Fibroblast of pulmonary artery (primary cell): ENCODE results near the gene NRG2.

Experiments
- DNase-seq: peaks from one replicate; pipeline ENCODE4 v3.0.0-alpha.2; 2010; ENCODE audit warnings: low read depth
- H3K4me3 ChIP-seq: replicated peaks from 2 replicates; pipeline ENCODE4 v1.5.1; 2011; ENCODE audit warnings: low read depth, mild to moderate bottlenecking, control low read depth, low read length, moderate library complexity
- TF ChIP-seq, protein P1 (sequence below): IDR thresholded peaks from 2 replicates; pipeline ENCODE4 v1.5.1; 2011; ENCODE audit warnings: mild to moderate bottlenecking, control low read depth, low read length, inconsistent platforms; ENCODE audit errors: missing control alignments

The NRG2 gene

DNA sequence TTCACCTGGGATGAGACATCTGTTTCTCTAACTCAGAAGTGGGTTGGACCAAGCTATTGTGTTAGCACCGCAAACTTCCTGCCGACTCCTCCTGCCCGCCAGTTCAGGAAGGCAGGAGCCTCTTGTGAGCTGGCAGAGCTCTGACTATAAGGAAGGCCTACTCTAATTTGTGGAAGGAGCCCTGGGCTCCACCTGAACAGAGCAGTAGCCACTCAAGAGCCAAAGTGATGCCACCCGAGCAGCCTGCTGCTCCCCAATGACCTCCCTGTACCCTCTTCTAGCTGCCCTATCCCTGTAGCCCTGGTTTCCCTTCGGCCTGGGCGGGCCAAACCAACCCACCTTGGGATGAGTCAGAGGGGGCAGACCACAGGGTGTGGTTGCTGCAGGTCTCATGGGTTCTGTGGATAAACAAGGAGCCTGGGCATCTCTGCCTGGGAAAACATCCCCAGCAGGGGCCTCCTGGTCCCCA, 165.9 kb downstream of the NRG2 start:
- no peak overlapping the region for H3K4me3 ChIP-seq
- TF ChIP-seq, protein P1, sequence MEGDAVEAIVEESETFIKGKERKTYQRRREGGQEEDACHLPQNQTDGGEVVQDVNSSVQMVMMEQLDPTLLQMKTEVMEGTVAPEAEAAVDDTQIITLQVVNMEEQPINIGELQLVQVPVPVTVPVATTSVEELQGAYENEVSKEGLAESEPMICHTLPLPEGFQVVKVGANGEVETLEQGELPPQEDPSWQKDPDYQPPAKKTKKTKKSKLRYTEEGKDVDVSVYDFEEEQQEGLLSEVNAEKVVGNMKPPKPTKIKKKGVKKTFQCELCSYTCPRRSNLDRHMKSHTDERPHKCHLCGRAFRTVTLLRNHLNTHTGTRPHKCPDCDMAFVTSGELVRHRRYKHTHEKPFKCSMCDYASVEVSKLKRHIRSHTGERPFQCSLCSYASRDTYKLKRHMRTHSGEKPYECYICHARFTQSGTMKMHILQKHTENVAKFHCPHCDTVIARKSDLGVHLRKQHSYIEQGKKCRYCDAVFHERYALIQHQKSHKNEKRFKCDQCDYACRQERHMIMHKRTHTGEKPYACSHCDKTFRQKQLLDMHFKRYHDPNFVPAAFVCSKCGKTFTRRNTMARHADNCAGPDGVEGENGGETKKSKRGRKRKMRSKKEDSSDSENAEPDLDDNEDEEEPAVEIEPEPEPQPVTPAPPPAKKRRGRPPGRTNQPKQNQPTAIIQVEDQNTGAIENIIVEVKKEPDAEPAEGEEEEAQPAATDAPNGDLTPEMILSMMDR = no peak
- DNase-seq = no peak

DNA sequence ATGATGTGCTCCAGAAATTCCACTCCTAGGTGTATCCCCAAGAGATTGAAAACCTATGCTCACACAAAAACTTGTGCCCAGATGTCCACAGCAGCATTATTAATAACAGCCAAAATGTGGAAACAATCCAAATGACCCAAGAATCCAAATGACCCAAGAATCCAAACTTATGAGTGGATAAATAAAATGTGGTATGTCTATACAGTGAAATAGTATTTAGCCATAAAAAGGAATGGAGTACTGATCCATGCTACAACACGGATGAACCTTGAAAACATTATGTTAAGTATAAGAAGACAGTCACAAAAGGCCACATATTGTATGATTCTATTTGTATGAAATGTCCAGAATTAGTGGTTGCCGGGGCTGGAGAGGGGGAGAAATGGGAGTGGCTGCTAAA, 167.1 kb downstream of the NRG2 start:
- no peak overlapping the region for H3K4me3 ChIP-seq
- no peak for DNase-seq
- TF ChIP-seq, protein P1 = no peak

DNA sequence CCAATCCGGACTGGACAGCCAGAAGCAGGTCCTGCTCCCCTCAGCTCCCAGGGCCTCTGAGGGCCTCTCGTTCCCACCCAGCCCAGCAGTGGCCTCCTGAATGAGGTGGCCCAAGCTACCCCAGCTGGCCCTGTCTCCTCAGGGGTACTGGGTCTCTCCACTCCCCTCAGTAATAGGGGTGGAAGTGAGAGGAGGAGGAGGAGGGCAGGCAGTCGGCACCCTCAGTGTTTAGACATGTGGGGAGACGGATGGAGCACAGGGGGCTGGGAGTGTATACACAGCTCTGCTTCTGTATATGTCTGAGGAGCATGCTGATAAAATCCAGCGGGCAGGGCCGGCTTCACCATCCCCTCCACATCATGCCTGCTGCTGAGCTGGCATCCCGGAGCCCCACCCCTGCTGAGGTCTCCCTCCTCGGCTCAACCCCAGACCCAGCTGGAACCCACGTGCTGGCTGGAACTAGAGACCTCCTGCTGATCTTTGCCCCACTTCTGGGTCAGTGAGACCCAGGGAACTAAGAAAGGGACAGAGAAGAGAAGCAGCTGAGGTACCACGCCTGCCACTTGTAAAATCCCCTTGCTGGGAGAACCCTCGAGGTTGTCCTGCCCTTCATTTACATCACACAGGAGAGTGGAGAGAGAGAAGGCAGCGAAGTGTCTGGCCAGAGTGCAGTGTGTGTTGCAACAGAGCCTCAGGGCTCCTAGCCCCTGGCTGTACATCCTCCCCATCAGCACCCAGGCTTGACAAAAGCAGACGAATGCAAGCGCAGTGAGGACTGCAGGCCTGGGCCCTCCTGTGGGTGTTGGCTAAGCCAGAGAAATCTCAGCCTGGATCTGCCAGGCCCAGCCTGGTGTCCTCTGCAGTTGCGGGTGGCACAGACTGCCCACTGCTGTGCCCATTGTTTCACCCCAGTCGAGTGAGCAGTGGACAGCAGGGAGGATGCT, 170.0 kb downstream of the NRG2 start:
- no peak overlapping the region for H3K4me3 ChIP-seq
- DNase-seq = no peak
- TF ChIP-seq, protein P1 = no peak

DNA sequence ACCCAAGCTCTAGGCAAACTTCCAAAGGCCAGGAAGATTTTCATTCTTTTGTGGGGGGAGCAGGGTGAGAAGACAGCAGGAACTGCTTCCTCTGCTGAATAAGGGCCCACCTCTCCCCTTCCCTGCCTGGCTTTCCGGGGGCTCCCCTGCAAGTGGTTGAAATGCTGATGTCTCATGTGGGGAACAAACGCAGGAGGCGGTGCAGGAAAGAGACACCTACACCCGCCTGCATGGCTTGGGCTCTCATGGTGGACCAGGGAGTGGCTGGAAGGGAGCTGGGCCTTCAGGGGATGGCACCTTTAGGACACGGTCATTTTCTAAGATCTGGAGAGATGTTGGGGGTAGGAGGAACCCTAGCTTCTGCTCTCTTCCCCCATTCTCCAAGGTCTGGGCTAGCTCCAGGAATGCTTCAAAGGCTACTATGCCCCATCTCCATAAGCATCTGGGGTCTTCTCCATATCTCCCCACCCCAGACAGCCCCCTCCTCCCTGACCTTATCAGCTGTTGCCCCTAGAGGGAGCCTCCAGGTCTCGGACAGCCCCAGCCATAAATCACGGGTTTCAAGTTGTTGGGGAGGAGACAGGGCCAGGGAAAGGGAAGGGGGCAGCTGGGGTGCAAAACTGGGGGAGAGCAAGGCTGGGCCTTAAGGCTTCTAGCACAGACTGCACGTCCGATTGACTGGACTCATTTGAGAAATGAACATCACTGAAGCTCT, 170.9 kb downstream of the NRG2 start:
- TF ChIP-seq, protein P1 = no peak
- no peak overlapping the region for H3K4me3 ChIP-seq
- DNase-seq = no peak

DNA sequence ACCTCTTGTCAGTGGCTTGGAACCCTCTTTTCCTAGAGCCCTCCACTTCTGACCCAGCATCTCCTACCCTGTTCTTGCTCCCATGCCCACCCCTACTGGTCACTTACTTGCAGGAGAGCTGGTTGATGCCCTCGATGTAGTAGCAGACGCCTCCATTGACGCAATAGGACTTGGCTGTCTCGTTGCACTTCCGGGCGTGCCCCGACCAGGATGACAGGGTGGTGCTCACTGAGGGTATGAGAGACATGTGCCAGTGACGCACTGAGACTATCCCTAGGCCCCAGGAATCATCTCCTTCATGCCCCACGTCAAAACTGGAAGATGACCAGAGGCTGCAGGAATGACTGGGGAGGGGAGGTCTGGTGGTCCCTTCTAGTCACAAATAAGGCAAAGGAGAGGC, 171.5 kb downstream of the NRG2 start:
- no peak overlapping the region for H3K4me3 ChIP-seq
- DNase-seq = no peak
- TF ChIP-seq, protein P1 = no peak

DNA sequence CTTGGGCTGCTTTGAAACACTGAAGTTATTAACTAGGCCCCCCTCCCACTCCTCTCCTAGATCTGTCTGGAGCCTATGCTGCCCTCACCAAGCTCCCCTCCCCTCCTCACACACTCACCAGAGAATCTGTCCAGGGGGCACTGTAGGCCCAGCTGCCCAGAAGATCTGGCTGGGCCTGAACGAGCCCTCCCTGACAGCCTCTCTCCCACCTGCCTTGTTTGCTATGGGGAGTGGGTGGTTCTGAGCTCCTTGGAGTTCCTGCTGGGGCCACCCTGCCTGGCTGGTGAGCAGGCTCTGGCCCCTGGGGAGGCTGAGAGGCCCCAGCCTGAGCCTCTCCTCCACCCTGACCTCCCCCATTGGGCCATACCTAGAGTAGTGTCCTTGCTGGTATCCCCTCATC, 172.4 kb downstream of the NRG2 start:
- TF ChIP-seq, protein P1 = no peak
- DNase-seq = no peak
- no peak overlapping the region for H3K4me3 ChIP-seq
